Activated CD4-positive, alpha-beta T cell treated with anti-CD3 and anti-CD28 coated beads for 36 hours (primary cell): ENCODE results near the gene ARHGEF16. TPM values are rescaled to one million over a fixed set of nuclear protein-coding genes. Genes with fewer than 3 reads are reported as not detected.

Experiments
- ATAC-seq: fragments of 200-7000 bp; cut with Tn5 transposase; one replicate; pipeline ENCODE4 v1.10.0; 2021; ENCODE audit warnings: mild to moderate bottlenecking, moderate library complexity
- CTCF ChIA-PET: fragments of 350-600 bp; sonication (Branson Sonifier 250); formaldehyde crosslinking; loops from one replicate; lab custom pipeline; 2021; ENCODE audit warnings: antibody characterized with exemption; lab: Charles Lee
- POLR2A ChIA-PET: fragments of 350-600 bp; sonication (Branson Sonifier 250); formaldehyde crosslinking; loops from one replicate; lab custom pipeline; 2021; ENCODE audit warnings: antibody characterized with exemption, inconsistent platforms; lab: Charles Lee
- DNase-seq: peaks from one replicate; pipeline ENCODE4 v3.0.0-alpha.2; 2020
- H3K27ac Mint-ChIP-seq: one replicate; pipeline ENCODE4 v1.8.0; 2021; ENCODE audit warnings: mixed read lengths
- H3K27me3 Mint-ChIP-seq: one replicate; pipeline ENCODE4 v1.8.0; 2021; ENCODE audit warnings: mixed read lengths
- H3K36me3 Mint-ChIP-seq: one replicate; pipeline ENCODE4 v1.8.0; 2021; ENCODE audit warnings: low read depth, mixed read lengths
- H3K4me1 Mint-ChIP-seq: one replicate; pipeline ENCODE4 v1.8.0; 2021; ENCODE audit warnings: mixed read lengths
- H3K4me3 Mint-ChIP-seq: one replicate; pipeline ENCODE4 v1.8.0; 2021; ENCODE audit warnings: mild to moderate bottlenecking, moderate library complexity, mixed read lengths
- H3K9me3 Mint-ChIP-seq: one replicate; pipeline ENCODE4 v1.8.0; 2021; ENCODE audit warnings: low read depth, mixed read lengths
- intact Hi-C, 2 experiments: fragments of 100-400 bp; cut with DNase I in 1 of 2; cut with micrococcal nuclease in 1 of 2; formaldehyde crosslinking; loops; one replicate each; pipeline versions ENCODE4 v1.14.2 to v1.15.1; 2022 to 2024; cut with DNase I, micrococcal nuclease
- total RNA-seq, 2 experiments: library from RNA; stranded (reverse); gene quantifications; one replicate each; pipeline ENCODE4 v1.2.3, GENCODE V29; 2021

Gene ARHGEF16
- total RNA-seq: not detected

DNA sequence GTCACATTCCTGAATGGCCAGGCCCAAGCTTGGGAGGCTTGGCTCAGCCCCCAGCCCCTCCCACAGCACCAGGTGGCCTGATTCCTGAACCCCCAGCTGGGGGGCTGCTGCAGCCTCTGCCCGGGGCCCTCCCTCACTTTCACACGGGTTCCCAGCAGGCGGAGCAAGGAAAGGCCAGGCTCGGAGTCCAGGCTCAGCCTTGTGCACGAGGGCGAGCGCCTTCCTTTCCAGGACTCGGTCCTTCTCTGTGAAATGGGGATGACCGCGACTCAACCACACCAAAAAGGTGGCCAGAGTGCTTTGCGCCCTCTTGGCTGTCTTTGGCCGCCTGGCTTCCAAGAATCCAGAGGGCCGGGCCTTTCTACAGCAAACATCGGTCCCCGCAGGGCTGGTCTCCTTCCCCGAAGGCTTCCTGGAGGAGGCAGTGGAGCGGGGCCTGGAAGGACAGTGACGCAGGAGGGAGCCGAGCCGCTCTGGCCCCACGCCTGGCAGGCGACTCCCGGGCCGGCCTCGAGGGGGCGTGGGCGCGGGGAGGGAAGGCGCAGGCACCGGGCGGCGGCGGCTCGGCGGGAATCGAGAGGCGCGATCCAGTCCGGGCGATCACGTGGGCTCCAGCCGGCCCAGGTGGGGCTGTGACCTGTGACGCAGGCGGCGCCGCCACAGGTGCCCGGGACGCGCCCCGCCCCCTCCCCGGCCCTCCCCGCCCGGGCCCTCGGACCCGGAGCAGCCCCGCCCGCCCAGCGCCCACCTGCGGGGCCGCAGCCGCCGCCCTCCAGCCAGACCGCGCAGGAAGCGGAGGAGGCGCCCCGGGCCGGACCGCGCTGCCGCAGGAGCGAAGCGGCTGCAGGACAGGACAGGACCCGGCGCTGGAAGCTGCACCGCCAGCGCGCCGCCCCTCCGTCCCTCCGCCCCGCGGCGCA, at the start of gene ARHGEF16:
Gene ARHGEF16 (plus strand): TSS at position 775 of the 920 bp plus-strand sequence. CDS start 8,420 bp downstream, outside the sequence.
- intact Hi-C loops: loop anchor here (1.0 to 2.0 kb wide), 5 partner anchors 29 to 270 kb away; no protein-coding TSS in a partner anchor
- no peaks in the 10 kb centered on the region for H3K9me3 Mint-ChIP-seq
- peak; percentile 59 for DNase-seq
- peaks cover 3% of the 10 kb centered on the region for H3K4me1 Mint-ChIP-seq
- ChIA-PET POLR2A (no interaction called here), CTCF (interaction anchor here (0.6 to 3.7 kb wide), 11 partner anchors 9 to 1074 kb away, joined by 3 to 32 read pairs (median 4); no protein-coding TSS in a partner anchor)
- H3K36me3 Mint-ChIP-seq: no peaks in the 10 kb centered on the region
- H3K27me3 Mint-ChIP-seq: peaks cover 2% of the 10 kb centered on the region
- H3K27ac Mint-ChIP-seq: no peak within 1 kb of the TSS
- peak; percentile 60 for ATAC-seq
- H3K4me3 Mint-ChIP-seq: peak within 1 kb of the TSS; percentile 12

- H3K9me3 Mint-ChIP-seq: no peaks in the 10 kb centered on the region
- no peak overlapping the region for H3K27ac Mint-ChIP-seq
- no peak for DNase-seq
- CTCF ChIA-PET: no interaction called here
- ATAC-seq: no peak
- H3K36me3 Mint-ChIP-seq: no peaks in the 10 kb centered on the region
- POLR2A ChIA-PET: no interaction called here
- no peak overlapping the region for H3K4me3 Mint-ChIP-seq
- intact Hi-C loops: no loop called here
- no peaks in the 10 kb centered on the region for H3K4me1 Mint-ChIP-seq
- no peaks in the 10 kb centered on the region for H3K27me3 Mint-ChIP-seq
Measured at GRCh38 chr1:3404801-3405200, 49.7 kb upstream of the ARHGEF16 start.

GRCh38 chr1:3405491-3405890, 49.0 kb upstream of the ARHGEF16 start:
- Mint-ChIP-seq H3K36me3 (no peaks in the 10 kb centered on the region), H3K4me3 (no peak overlapping the region), H3K4me1 (no peaks in the 10 kb centered on the region), H3K27me3 (no peaks in the 10 kb centered on the region), H3K27ac (no peak overlapping the region), H3K9me3 (no peaks in the 10 kb centered on the region)
- CTCF ChIA-PET: no interaction called here
- no peak for DNase-seq
- POLR2A ChIA-PET: no interaction called here
- ATAC-seq: no peak
- intact Hi-C loops: no loop called here

- CTCF ChIA-PET: no interaction called here
- no peak for ATAC-seq
- H3K27me3 Mint-ChIP-seq: no peaks in the 10 kb centered on the region
Measured at GRCh38 chr1:3405974-3406867, 48.2 kb upstream of the ARHGEF16 start.

GRCh38 chr1:3407021-3407420, 47.4 kb upstream of the ARHGEF16 start:
- Mint-ChIP-seq H3K27ac (no peak overlapping the region), H3K4me3 (no peak overlapping the region), H3K9me3 (no peaks in the 10 kb centered on the region), H3K4me1 (no peaks in the 10 kb centered on the region), H3K36me3 (no peaks in the 10 kb centered on the region), H3K27me3 (no peaks in the 10 kb centered on the region)
- CTCF ChIA-PET: no interaction called here
- ATAC-seq (no peak), DNase-seq (no peak)
- intact Hi-C loops: no loop called here
- POLR2A ChIA-PET: no interaction called here

More at GRCh38 chr1:3405974-3406867, 48.2 kb upstream of the ARHGEF16 start:
- Mint-ChIP-seq H3K36me3 (no peaks in the 10 kb centered on the region), H3K4me1 (no peaks in the 10 kb centered on the region), H3K4me3 (no peak overlapping the region), H3K27ac (no peak overlapping the region), H3K9me3 (no peaks in the 10 kb centered on the region)
- DNase-seq: no peak
- POLR2A ChIA-PET: no interaction called here
- intact Hi-C loops: no loop called here

GRCh38 chr1:3408751-3409266, 45.7 kb upstream of the ARHGEF16 start:
- no peak overlapping the region for H3K4me3 Mint-ChIP-seq
- H3K27ac Mint-ChIP-seq: no peak overlapping the region
- intact Hi-C loops: no loop called here
- H3K36me3 Mint-ChIP-seq: no peaks in the 10 kb centered on the region
- ChIA-PET POLR2A (no interaction called here), CTCF (no interaction called here)
- no peaks in the 10 kb centered on the region for H3K4me1 Mint-ChIP-seq
- ATAC-seq (no peak), DNase-seq (no peak)
- H3K9me3 Mint-ChIP-seq: no peaks in the 10 kb centered on the region
- no peaks in the 10 kb centered on the region for H3K27me3 Mint-ChIP-seq

DNA sequence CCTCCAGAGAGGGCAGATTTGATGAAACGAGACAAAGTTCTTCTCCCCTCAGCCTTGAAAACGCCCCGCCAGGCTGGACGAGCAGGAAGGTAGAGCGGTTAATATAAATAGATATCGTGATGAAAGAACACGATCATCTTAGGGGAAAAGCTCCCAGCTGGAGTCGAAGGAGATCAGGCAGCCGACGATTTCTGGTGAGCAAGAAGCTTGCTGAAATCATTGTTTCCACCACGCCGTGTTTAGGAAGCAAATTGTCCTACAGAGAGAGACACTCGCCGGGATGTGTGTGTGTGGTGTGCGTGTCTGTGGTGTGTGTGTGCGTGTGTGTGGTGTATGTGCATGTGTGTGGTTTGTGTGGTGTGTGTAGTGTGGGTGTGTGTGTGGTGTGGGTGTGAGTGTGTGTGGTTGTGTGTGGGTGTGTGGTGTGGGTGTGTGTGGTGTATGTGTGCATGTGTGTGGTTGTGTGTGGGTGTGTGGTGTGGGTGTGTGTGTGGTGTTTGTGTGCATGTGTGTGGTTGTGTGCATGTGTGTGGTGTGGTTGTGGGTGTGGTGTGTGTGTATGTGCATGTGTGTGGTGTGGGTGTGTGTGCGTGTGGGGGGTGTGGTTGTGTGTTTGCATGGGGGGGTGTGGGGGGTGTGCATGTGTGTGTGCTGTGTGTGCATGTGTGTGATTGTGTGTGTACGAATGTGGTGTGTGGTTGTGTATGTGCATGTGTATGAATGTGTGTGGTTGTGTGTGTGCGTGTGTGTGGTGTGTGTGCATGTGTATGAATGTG, 44.9 kb upstream of the ARHGEF16 start:
- intact Hi-C loops: no loop called here
- Mint-ChIP-seq H3K4me3 (no peak overlapping the region), H3K27ac (no peak overlapping the region), H3K36me3 (no peaks in the 10 kb centered on the region), H3K27me3 (no peaks in the 10 kb centered on the region), H3K4me1 (no peaks in the 10 kb centered on the region), H3K9me3 (no peaks in the 10 kb centered on the region)
- ChIA-PET CTCF (no interaction called here), POLR2A (no interaction called here)
- ATAC-seq (no peak), DNase-seq (no peak)

GRCh38 chr1:3410142-3410925, 44.1 kb upstream of the ARHGEF16 start:
- CTCF ChIA-PET: no interaction called here
- H3K27me3 Mint-ChIP-seq: no peaks in the 10 kb centered on the region
- no peak for ATAC-seq

GRCh38 chr1:3411806-3412205, 42.7 kb upstream of the ARHGEF16 start:
- ChIA-PET POLR2A (no interaction called here), CTCF (no interaction called here)
- no peaks in the 10 kb centered on the region for H3K36me3 Mint-ChIP-seq
- H3K27me3 Mint-ChIP-seq: no peaks in the 10 kb centered on the region
- no peak overlapping the region for H3K27ac Mint-ChIP-seq
- H3K9me3 Mint-ChIP-seq: no peaks in the 10 kb centered on the region
- H3K4me3 Mint-ChIP-seq: no peak overlapping the region
- DNase-seq (no peak), ATAC-seq (no peak)
- H3K4me1 Mint-ChIP-seq: no peaks in the 10 kb centered on the region
- intact Hi-C loops: no loop called here

More at GRCh38 chr1:3410142-3410925, 44.1 kb upstream of the ARHGEF16 start:
- intact Hi-C loops: no loop called here
- DNase-seq: no peak
- POLR2A ChIA-PET: no interaction called here
- Mint-ChIP-seq H3K4me1 (no peaks in the 10 kb centered on the region), H3K27ac (no peak overlapping the region), H3K36me3 (no peaks in the 10 kb centered on the region), H3K4me3 (no peak overlapping the region), H3K9me3 (no peaks in the 10 kb centered on the region)

DNA sequence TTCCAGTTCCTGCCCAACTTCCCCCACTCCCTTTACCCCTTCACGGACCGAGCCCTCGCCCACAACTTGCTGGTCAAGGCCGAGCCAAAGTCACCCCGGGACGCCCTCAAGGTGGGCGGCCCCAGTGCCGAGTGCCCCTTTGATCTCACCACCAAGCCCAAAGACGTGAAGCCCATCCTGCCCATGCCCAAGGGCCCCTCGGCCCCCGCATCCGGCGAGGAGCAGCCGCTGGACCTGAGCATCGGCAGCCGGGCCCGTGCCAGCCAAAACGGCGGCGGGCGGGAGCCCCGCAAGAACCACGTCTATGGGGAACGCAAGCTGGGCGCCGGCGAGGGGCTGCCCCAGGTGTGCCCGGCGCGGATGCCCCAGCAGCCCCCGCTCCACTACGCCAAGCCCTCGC, 42.1 kb upstream of the ARHGEF16 start:
- ATAC-seq: no peak
- no peak for DNase-seq
- intact Hi-C loops: no loop called here
- H3K4me1 Mint-ChIP-seq: no peaks in the 10 kb centered on the region
- no peak overlapping the region for H3K4me3 Mint-ChIP-seq
- ChIA-PET POLR2A (no interaction called here), CTCF (interaction anchor here (0.6 kb wide), 1 partner anchor 281 kb away, joined by 3 read pairs; no protein-coding TSS in a partner anchor)
- no peak overlapping the region for H3K27ac Mint-ChIP-seq
- H3K9me3 Mint-ChIP-seq: no peaks in the 10 kb centered on the region
- no peaks in the 10 kb centered on the region for H3K27me3 Mint-ChIP-seq
- no peaks in the 10 kb centered on the region for H3K36me3 Mint-ChIP-seq
